ENCODE measurements around the gene GFPT2. TPM values are rescaled to one million over a fixed set of nuclear protein-coding genes. Genes with fewer than 3 reads are reported as not detected.

The GFPT2 gene
- total and polyA plus RNA-seq, 8 donors: 0.83 to 10.6 (median 4.2) TPM

DNA sequence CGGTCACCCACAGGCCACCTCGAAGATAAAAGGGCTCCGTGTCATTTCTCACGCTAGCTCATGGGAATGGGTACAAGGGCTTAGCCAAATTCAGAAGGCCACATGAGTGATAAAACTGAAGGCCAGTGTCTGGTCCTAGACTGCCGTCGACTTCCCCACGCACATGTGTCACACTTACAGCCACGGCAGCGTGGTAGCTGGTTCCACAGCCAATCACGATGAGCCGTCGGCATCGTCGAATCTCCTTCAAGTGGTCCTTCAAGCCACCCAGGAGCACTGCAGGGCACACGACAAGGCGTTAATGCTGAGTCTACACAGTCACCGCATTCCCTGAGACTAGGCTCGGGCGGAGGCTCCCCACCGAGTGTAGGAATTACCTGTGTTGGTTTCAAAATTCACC is 36.5 kb downstream of the GFPT2 start:
- H3K4me1 ChIP-seq: no peaks in the 10 kb centered on the region
- FAIRE-seq (no peak), ATAC-seq (no peak), DNase-seq (no peak)
- WGBS, 2 donors: 85 to 92% methylated on average over 20 of the region's 20 CpGs
- intact Hi-C loops (cut with DNase I): no loop called here
- H3K4me3 ChIP-seq: no peak overlapping the region
- no peaks in the 10 kb centered on the region for H3K27me3 ChIP-seq
- no peaks in the 10 kb centered on the region for H3K36me3 ChIP-seq
- no peak for TF ChIP-seq CTCF (IDR thresholded peaks at IDR 0.05)
- no peak overlapping the region for H3K27ac ChIP-seq
- H3K9me3 ChIP-seq: no peaks in the 10 kb centered on the region

DNA sequence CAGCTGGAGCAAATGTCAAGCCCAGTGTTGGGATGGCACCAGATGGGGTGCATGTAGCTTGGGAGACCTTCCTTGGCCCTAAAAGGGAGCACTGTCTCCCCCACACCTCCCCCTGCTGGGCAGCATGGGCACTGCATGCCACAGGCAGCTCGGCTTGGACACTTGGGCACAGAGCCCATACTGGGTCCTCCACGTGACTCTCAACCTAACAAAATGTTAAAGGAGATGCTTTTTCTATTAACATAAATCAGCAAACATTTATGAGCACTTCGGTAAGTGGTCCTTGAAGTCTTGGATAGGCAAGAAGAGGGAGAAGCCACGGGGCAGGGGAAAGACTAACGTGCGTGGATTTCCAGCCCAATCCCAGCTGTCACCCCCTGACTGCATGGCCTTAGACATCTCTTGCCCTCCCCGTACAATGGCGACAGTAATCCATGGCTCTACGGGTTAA is 37.3 kb downstream of the GFPT2 start:
- H3K27me3 ChIP-seq: no peaks in the 10 kb centered on the region
- FAIRE-seq (no peak), ATAC-seq (peak; percentile 73 to 91 (median 76)), DNase-seq (peak; percentile 46 to 91 (median 84))
- H3K4me1 ChIP-seq: no peaks in the 10 kb centered on the region
- 42 to 50% methylated on average over 9 of the region's 9 CpGs for WGBS, 2 donors
- H3K9me3 ChIP-seq: no peaks in the 10 kb centered on the region
- intact Hi-C loops (cut with DNase I): no loop called here
- no peak overlapping the region for H3K4me3 ChIP-seq
- H3K36me3 ChIP-seq: no peaks in the 10 kb centered on the region
- TF ChIP-seq CTCF (IDR thresholded peaks at IDR 0.05): peak; percentile 90 to 96 (median 90)
- H3K27ac ChIP-seq: no peak overlapping the region

DNA sequence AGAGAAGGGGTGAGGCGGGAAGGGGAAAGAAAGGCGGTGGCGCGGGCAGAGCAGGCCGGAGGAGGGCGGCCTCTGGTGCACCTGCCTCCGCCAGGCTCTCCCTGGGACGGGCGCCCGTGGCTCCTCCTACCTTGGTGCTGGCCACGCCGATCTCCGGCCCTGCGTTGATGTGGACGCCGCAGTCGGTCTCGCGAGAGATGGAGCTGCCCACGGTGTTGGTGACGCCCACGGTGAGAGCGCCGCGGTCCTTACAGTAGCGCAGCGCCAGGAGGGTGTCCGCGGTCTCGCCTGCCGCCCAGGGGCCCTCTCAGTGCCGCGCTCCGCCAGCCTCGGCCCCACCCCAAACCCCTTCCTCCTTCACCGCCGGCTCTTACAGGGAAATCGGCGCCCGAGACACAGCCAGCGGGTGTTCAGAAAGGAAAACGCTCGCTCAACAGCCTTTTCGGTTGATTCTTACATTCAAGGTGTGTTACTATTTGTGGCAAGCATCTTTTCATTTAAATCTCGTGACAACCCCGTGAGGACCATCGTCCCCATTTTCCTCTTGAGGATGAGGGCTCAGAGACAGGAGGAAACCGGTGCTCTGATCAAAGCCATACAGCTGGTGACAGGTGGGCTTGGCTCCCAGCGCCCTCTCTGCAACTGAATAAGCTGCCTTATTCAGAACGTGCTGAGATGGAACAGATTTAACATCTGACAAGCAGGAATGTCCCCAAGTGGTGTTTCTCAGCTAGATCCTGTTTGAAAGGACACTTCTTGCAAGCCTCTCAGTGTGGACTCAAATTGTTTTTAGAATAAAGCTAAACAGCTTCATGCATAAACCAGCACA is 39.2 kb downstream of the GFPT2 start:
- peak in 3 of 4 donors; percentile 76 to 97 (median 95) for ATAC-seq

DNA sequence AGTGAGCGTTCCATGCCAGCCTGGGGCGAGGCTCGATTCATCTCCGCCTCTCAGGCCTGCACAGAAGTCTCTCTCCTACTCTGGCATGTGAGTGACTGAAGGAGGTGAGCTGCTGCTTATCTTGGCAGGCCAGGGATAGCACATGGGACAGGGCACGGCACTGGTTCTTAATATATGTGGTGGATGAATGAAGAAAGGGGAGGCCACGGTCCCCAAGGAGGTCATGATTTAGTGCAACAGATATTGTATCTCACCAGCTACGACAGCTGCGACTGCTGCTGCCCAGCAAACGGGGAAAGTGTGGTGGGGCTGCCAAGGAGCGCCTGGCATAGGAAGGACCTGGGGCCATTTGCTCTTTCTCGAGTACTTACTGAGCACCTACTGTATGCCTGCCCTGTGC is 41.9 kb downstream of the GFPT2 start:
- no peak for TF ChIP-seq CTCF (IDR thresholded peaks at IDR 0.05)
- intact Hi-C loops (cut with DNase I): no loop called here
- no peaks in the 10 kb centered on the region for H3K9me3 ChIP-seq
- no peak overlapping the region for H3K27ac ChIP-seq
- DNase-seq (no peak), FAIRE-seq (no peak), ATAC-seq (no peak)
- no peaks in the 10 kb centered on the region for H3K4me1 ChIP-seq
- no peaks in the 10 kb centered on the region for H3K27me3 ChIP-seq
- 85 to 87% methylated on average over 11 of the region's 11 CpGs for WGBS, 2 donors
- H3K36me3 ChIP-seq: no peaks in the 10 kb centered on the region
- no peak overlapping the region for H3K4me3 ChIP-seq

More for the DNA sequence above, 39.2 kb downstream of the GFPT2 start:
- H3K36me3 ChIP-seq: no peaks in the 10 kb centered on the region
- 61 to 66% methylated on average over 27 to 50 of the region's 50 CpGs for WGBS, 2 donors
- peak overlapping the region in 2 of 4 donors; percentile 19 to 43 for H3K4me3 ChIP-seq
- H3K9me3 ChIP-seq: no peaks in the 10 kb centered on the region
- no peak for FAIRE-seq
- no peaks in the 10 kb centered on the region for H3K4me1 ChIP-seq
- DNase-seq: peak in 4 of 6 donors; percentile 57 to 90 (median 86)
- intact Hi-C loops (cut with DNase I): no loop called here
- TF ChIP-seq CTCF (IDR thresholded peaks at IDR 0.05): no peak
- H3K27ac ChIP-seq: peak overlapping the region in 2 of 4 donors; percentile 46 to 58
- H3K27me3 ChIP-seq: no peaks in the 10 kb centered on the region

DNA sequence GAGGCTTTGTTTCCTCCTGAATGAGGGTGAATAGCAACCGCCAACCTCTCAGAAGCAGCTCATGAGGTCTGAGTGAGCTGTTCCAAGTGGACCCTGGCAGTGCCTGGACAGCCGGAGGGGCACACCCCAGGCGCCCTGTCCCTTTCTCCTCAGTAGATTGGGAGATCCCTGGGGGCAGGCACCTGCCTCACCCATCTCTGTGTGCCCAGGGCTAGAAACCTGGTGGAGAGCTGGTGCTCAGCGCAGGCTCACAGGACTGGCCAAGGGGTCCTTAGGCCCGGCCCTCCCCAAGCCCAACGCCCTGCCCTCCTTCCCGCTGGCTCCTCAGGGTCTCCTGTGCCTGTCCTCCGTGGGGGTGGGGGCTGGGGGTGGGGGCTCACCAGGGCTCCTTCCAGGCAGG is 46.3 kb downstream of the GFPT2 start:
- H3K4me3 ChIP-seq: no peak overlapping the region
- no peaks in the 10 kb centered on the region for H3K27me3 ChIP-seq
- TF ChIP-seq CTCF (IDR thresholded peaks at IDR 0.05): no peak
- no peaks in the 10 kb centered on the region for H3K9me3 ChIP-seq
- intact Hi-C loops (cut with DNase I): no loop called here
- no peaks in the 10 kb centered on the region for H3K36me3 ChIP-seq
- FAIRE-seq: no peak
- no peak for DNase-seq
- 87 to 94% methylated on average over 7 to 8 of the region's 8 CpGs for WGBS, 2 donors
- no peak for ATAC-seq
- no peak overlapping the region for H3K27ac ChIP-seq
- H3K4me1 ChIP-seq: no peaks in the 10 kb centered on the region

Measured in pancreas (tissue), 10 donors.